GM19043 (cell line): ENCODE measurements around the gene SRY.
"Not testable (repeated sequence)": the region's sequence is repeated elsewhere in the genome, so short reads cannot be mapped to it uniquely, and the experiment has no call there.

Experiments used
- ATAC-seq: cut with Tn5 transposase; IDR thresholded peaks from one replicate; pipeline ENCODE4 v1.9.1; 2021; ENCODE audit warnings: low read depth; ENCODE audit not compliant: unreplicated experiment

The SRY gene

DNA sequence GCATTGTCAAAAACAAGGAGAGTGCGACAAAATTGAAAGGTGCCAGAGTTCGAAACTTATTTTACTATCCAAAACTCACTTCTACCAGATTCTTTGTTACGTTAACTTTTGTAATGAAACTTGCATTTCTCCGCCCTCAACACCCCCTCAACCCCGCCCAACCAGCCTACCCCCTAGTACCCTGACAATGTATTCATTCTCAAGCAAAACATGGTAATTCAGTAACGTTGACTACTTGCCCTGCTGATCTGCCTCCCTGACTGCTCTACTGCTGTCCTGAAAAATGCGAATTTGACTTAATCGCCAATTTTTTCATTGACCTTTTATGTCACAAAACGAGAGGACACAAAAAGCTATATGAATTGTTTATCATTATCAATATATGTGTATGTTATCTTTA is at the start of gene SRY:
Gene SRY, minus strand, starts transcription at position 83 of the 400 bp plus-strand sequence. Its CDS starts 79 bp downstream, at position 4.
- no peak for ATAC-seq

DNA sequence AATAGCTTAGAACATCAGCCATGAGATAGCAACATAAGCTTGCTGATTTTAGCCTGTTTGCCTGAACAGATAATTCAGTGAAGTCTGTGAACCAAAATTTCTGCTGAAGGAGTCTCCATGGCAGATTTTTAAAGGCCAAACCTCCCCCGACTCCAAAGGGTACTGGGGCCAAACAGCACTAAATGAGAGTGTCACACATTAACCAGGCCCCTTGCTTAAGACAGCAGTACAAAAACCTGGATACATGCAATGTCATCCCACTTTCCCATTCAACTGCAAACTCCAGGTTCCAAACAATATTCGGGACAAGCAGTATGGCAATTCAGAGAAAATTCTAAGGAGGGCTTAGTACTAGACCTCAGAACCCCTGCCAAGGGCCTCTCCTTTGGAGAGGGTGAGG is 49.6 kb upstream of the SRY start:
- no peak for ATAC-seq

- ATAC-seq, result no peak
These were observed 47.7 kb upstream of the SRY start for GRCh38 chrY:2835230-2835629.

GRCh38 chrY:2828497-2828896 is 41.0 kb upstream of the SRY start:
- no peak for ATAC-seq

- ATAC-seq, result no peak
These were observed 37.0 kb upstream of the SRY start for GRCh38 chrY:2824471-2824870.

- not testable (repeated sequence) for ATAC-seq
These were observed 29.8 kb upstream of the SRY start for GRCh38 chrY:2817146-2817896.

DNA sequence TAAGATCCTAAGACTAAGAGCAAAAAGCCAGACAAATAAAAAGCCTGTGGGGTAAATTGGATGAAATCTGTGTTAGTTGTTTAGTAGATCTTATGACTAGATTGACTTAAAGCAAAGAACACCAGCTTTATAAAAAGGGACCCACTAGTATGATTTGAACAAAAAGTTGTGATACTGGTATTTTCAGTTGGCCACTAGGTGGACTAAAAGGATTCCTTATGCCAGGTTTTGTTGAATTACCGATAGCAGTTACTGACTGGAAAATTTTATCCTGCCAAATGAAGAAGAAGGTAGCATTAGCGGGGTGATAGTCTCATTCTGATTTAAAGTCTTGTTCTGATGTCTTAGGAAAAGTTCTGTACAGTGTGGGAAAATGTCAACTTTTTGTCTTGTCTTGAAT is 12.8 kb upstream of the SRY start:
- no peak for ATAC-seq

DNA sequence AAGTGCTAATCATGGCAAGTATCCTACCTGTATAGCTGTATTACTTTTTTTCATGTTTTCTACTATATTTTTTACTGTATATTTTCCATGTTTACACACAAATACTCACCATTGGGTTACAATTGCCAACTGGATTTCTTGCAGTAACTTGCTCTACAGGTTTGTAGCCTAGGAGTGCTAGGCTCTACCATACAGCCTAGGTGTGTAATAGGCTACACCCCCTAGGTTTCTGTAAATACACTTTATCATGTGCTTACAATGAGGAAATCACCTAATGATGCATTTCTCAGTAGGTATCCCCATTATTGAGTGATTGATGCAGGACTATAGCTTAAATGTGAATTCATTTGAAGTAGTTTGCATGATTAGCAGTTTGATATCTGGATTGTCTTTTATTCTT is 10.5 kb upstream of the SRY start:
- ATAC-seq, result no peak

GRCh38 chrY:2796977-2797523 is 9.6 kb upstream of the SRY start:
- no peak for ATAC-seq

GRCh38 chrY:2789756-2790155 is 2.3 kb upstream of the SRY start:
- ATAC-seq, result no peak

GRCh38 chrY:2786876-2787512 is 488 bp downstream of the SRY start:
- no peak for ATAC-seq
